ENCODE data around the gene SMC5.

The SMC5 gene

DNA sequence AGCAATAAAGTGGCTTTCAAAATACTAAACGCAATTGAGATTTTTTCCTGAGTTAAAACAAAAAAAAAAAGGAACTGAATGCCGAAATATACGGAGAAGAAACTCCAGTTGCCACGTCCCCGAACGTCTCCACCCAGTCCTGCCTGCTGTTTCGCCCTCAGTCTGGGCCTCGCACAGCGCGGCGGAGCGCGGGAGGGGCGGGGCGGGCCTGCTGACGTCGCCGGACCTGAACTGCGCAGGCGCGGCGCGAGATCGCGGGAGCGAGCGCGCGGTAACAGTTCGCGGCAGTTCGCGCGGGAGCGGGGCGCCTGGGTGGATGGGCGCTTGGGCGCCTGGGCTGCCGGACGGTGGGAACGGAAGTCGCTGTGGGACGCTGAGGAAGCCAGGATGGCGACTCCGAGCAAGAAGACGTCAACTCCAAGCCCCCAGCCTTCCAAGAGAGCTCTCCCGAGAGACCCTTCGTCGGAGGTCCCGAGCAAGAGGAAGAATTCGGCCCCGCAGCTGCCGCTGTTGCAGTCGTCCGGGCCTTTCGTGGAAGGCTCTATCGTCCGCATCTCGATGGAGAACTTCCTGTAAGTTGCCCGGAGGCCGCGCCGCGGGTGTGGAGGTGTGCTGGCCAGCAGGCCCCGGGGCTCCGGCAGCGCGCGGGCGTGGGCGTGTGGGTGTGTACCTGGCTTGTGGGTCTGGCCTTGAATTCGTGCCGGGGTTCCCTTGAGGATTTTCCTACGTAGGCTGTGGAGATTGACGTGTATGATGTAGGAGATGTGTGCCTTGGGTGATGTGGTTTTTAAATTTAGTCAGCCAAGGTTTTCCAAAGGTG, at the start of gene SMC5:
TSS of gene SMC5 (plus strand) at position 287 of the 820 bp plus-strand sequence. CDS start at position 388, 101 bp downstream.
- TF ChIP-seq, protein P1, sequence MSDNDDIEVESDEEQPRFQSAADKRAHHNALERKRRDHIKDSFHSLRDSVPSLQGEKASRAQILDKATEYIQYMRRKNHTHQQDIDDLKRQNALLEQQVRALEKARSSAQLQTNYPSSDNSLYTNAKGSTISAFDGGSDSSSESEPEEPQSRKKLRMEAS (IDR thresholded peaks at IDR 0.05): peak; percentile 59
- TF ChIP-seq TEAD4 (IDR thresholded peaks at IDR 0.05) (no peak), NFIC (IDR thresholded peaks at IDR 0.05) (peak; percentile 25; the same call in 1 of the 2 replicates), TAF1 (IDR thresholded peaks at IDR 0.05; ENCODE audit: low read depth) (peak; percentile 74), RAD21 (IDR thresholded peaks at IDR 0.05; ENCODE audit: low read depth) (no peak), ZBTB7A (IDR thresholded peaks at IDR 0.05; ENCODE audit: low read depth) (peak; percentile 54; the same call in 1 of the 2 replicates), YY1 (IDR thresholded peaks at IDR 0.05; ENCODE audit: low read depth) (peak; percentile 58), CREB1 (IDR thresholded peaks at IDR 0.05; ENCODE audit: low read depth) (no peak), CEBPB (IDR thresholded peaks at IDR 0.05) (no peak), FOXM1 (IDR thresholded peaks at IDR 0.05; ENCODE audit: borderline replicate concordance, low read depth) (no peak), TCF12 (IDR thresholded peaks at IDR 0.05; ENCODE audit: low read depth) (no peak), EP300 (IDR thresholded peaks at IDR 0.05; ENCODE audit: borderline replicate concordance) (no peak), EGR1 (IDR thresholded peaks at IDR 0.05) (peak; percentile 98)
- TF ChIP-seq, protein P2, sequence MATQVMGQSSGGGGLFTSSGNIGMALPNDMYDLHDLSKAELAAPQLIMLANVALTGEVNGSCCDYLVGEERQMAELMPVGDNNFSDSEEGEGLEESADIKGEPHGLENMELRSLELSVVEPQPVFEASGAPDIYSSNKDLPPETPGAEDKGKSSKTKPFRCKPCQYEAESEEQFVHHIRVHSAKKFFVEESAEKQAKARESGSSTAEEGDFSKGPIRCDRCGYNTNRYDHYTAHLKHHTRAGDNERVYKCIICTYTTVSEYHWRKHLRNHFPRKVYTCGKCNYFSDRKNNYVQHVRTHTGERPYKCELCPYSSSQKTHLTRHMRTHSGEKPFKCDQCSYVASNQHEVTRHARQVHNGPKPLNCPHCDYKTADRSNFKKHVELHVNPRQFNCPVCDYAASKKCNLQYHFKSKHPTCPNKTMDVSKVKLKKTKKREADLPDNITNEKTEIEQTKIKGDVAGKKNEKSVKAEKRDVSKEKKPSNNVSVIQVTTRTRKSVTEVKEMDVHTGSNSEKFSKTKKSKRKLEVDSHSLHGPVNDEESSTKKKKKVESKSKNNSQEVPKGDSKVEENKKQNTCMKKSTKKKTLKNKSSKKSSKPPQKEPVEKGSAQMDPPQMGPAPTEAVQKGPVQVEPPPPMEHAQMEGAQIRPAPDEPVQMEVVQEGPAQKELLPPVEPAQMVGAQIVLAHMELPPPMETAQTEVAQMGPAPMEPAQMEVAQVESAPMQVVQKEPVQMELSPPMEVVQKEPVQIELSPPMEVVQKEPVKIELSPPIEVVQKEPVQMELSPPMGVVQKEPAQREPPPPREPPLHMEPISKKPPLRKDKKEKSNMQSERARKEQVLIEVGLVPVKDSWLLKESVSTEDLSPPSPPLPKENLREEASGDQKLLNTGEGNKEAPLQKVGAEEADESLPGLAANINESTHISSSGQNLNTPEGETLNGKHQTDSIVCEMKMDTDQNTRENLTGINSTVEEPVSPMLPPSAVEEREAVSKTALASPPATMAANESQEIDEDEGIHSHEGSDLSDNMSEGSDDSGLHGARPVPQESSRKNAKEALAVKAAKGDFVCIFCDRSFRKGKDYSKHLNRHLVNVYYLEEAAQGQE (IDR thresholded peaks at IDR 0.05; ENCODE audit: low read depth): no peak
- TF ChIP-seq, protein P3, sequence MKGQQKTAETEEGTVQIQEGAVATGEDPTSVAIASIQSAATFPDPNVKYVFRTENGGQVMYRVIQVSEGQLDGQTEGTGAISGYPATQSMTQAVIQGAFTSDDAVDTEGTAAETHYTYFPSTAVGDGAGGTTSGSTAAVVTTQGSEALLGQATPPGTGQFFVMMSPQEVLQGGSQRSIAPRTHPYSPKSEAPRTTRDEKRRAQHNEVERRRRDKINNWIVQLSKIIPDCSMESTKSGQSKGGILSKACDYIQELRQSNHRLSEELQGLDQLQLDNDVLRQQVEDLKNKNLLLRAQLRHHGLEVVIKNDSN (IDR thresholded peaks at IDR 0.05): no peak

DNA sequence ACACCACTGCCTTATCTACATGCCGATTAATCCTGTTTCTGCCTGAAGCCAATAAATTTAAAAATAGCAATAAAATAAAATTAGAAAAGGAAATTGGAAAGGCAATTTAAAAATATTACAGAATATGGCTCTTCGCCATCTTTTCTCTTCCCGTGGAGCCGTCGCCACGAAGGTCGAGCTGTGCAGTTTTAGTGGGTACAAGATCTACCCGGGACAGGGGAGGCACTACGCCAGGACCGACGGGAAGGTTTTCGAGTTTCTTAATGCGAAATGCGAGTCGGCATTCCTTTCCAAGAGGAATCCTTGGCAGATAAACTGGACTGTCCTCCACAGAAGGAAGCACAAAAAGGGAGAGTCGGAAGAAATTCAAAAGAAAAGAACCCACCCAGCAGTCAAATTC, 41.7 kb upstream of the SMC5 start:
- TF ChIP-seq YY1 (IDR thresholded peaks at IDR 0.05; ENCODE audit: low read depth) (no peak), EGR1 (IDR thresholded peaks at IDR 0.05) (no peak), FOXM1 (IDR thresholded peaks at IDR 0.05; ENCODE audit: borderline replicate concordance, low read depth) (no peak), CREB1 (IDR thresholded peaks at IDR 0.05; ENCODE audit: low read depth) (no peak), TAF1 (IDR thresholded peaks at IDR 0.05; ENCODE audit: low read depth) (no peak), NFIC (IDR thresholded peaks at IDR 0.05) (no peak), RAD21 (IDR thresholded peaks at IDR 0.05; ENCODE audit: low read depth) (no peak), ZBTB7A (IDR thresholded peaks at IDR 0.05; ENCODE audit: low read depth) (no peak), CEBPB (IDR thresholded peaks at IDR 0.05) (no peak), EP300 (IDR thresholded peaks at IDR 0.05; ENCODE audit: borderline replicate concordance) (no peak), TCF12 (IDR thresholded peaks at IDR 0.05; ENCODE audit: low read depth) (no peak)
- TF ChIP-seq, protein P2 (IDR thresholded peaks at IDR 0.05; ENCODE audit: low read depth): no peak
- TF ChIP-seq, protein P3 (IDR thresholded peaks at IDR 0.05): no peak
- TF ChIP-seq, protein P1 (IDR thresholded peaks at IDR 0.05): no peak

DNA sequence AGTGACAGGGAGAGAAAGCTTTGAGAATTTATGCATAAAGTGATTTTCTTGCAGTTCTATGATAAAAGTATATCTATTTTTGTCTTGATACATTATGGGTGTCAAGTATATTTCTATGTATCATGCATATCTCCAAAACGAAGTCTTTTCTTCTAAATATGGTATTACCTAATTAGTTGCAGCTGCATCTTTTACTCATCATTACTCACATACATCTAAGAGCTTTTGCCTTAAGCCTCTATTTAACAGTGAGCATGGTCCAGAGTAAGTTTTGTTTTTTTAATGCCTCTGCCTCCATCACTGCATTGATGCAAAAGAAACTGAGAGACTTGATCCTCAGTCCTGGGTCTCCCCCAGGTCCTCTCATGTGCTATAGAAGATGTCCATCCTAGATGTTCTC, 40.0 kb upstream of the SMC5 start:
- TF ChIP-seq, protein P1 (IDR thresholded peaks at IDR 0.05): no peak
- TF ChIP-seq EGR1 (IDR thresholded peaks at IDR 0.05): no peak
- TF ChIP-seq TEAD4 (IDR thresholded peaks at IDR 0.05): no peak
- no peak for TF ChIP-seq CREB1 (IDR thresholded peaks at IDR 0.05; ENCODE audit: low read depth)
- no peak for TF ChIP-seq RAD21 (IDR thresholded peaks at IDR 0.05; ENCODE audit: low read depth)
- TF ChIP-seq FOXM1 (IDR thresholded peaks at IDR 0.05; ENCODE audit: borderline replicate concordance, low read depth): no peak
- TF ChIP-seq ZBTB7A (IDR thresholded peaks at IDR 0.05; ENCODE audit: low read depth): no peak
- no peak for TF ChIP-seq NFIC (IDR thresholded peaks at IDR 0.05)
- no peak for TF ChIP-seq EP300 (IDR thresholded peaks at IDR 0.05; ENCODE audit: borderline replicate concordance)
- no peak for TF ChIP-seq CEBPB (IDR thresholded peaks at IDR 0.05)
- no peak for TF ChIP-seq YY1 (IDR thresholded peaks at IDR 0.05; ENCODE audit: low read depth)
- no peak for TF ChIP-seq TCF12 (IDR thresholded peaks at IDR 0.05; ENCODE audit: low read depth)
- TF ChIP-seq, protein P3 (IDR thresholded peaks at IDR 0.05): no peak
- TF ChIP-seq, protein P2 (IDR thresholded peaks at IDR 0.05; ENCODE audit: low read depth): no peak
- TF ChIP-seq TAF1 (IDR thresholded peaks at IDR 0.05; ENCODE audit: low read depth): no peak

Data from Ishikawa (cell line).